OCI-LY3 (cell line): Measurements from ENCODE around the gene SORBS1.

Experiments
- EZH2phosphoT487 ChIP-seq: fragments of 200-600 bp; shearing (Covaris generic); IDR thresholded peaks from 2 replicates; pipeline ENCODE4 v1.6.1; 2018; ENCODE audit warnings: antibody characterized with exemption, mixed run types, low read depth
- TF ChIP-seq, protein P1 (sequence below): fragments of 200-600, 300-600 bp; sonication (generic); IDR thresholded peaks from 2 replicates; pipeline ENCODE4 v1.5.1; 2014; ENCODE audit warnings: antibody characterized with exemption, low read length, low read depth

DNA sequence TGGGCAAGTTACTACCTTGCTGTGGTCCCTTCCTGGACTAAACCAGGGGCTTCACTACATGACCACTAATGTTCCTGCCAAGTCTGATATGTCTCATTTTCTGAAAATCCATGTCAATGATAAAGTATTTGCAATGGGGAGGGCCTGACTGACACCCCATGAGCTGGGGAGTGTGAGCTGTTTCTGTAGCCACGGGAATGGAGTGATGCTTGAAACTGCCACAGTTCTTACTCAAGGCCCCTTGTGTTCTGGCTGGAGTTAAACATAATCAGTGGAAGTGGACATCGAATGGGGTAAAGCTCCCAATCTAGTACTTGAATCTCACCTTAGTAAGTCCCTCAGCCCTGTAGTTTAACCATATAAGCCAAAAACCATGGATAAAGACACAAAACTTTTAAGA is 208.5 kb downstream of the SORBS1 start:
- TF ChIP-seq, protein P1, sequence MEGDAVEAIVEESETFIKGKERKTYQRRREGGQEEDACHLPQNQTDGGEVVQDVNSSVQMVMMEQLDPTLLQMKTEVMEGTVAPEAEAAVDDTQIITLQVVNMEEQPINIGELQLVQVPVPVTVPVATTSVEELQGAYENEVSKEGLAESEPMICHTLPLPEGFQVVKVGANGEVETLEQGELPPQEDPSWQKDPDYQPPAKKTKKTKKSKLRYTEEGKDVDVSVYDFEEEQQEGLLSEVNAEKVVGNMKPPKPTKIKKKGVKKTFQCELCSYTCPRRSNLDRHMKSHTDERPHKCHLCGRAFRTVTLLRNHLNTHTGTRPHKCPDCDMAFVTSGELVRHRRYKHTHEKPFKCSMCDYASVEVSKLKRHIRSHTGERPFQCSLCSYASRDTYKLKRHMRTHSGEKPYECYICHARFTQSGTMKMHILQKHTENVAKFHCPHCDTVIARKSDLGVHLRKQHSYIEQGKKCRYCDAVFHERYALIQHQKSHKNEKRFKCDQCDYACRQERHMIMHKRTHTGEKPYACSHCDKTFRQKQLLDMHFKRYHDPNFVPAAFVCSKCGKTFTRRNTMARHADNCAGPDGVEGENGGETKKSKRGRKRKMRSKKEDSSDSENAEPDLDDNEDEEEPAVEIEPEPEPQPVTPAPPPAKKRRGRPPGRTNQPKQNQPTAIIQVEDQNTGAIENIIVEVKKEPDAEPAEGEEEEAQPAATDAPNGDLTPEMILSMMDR: no peak
- no peak for TF ChIP-seq EZH2phosphoT487
